ENCODE data around the gene C14orf180. TPM values are rescaled to one million over a fixed set of nuclear protein-coding genes. Genes with fewer than 3 reads are reported as not detected.
A peak's percentile ranks its signal among the peaks of the same experiment; 100 is the strongest.

The C14orf180 gene
- total and polyA plus RNA-seq, 12 donors = 0.26 to 17.8 (median 5.6) TPM

DNA sequence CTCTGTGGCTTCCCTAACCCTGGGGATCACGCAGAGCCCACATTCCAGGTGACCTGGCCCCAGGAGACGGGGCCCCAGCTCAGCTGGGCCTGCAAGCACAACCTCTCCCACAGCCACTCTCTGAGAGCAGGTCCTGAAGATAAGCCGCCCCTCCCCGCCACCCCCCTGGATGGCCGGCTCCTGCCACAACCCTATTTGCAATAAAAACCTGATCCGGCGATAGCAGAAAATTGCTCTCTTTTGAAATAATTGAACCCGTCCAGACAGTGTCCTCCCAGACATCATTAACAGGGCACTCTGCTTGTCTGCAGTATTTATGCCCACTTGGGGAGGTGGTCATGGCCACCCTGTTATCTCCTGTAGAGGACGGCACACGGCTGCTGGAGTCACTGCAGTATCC, 5.0 kb downstream of the C14orf180 start:
- Histone ChIP-seq H3K27me3 (no peaks in the 10 kb centered on the region), H3K9me3 (replicated peaks in 1 of 3) (no peaks in the 10 kb centered on the region), H3K27ac (peak overlapping the region in 2 of 5 donors; percentile 68 to 84)

DNA sequence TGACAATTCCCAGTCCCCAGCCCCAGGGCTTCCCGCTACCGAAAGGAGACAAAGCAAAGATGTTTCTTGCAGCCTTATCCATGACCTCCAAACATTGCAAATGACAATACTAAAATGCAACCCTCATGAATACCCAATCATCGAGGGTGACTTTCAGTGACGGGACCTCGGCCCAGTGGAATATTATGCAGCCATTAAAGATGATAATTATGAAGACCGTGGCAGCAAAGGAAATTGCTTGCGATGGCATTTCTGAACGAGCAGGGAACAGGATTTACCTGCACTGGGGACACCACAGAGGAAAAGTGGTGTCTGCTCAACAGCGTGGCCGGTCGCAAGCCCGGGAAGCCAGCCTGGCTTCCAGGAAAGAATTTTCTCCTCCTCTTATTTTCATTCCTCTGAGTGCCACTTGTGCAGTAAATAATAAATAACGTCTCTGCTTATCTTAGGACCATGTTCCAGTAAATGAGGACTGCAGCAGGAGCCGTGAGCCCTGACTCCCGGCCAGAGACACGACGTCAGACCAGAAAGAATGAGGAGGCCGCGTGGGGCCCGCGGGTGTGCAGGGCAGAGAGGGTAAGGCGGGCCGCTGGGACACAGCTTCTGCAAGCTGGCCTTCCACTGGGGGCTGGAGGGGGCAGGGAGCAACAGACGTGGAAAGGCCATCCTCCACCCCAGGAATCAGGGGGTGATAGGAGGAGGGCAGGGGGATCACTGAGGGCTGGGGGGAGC, 6.6 kb downstream of the C14orf180 start:
- peak in 6 of 7 donors; percentile 36 to 88 (median 48) for DNase-seq
- TF ChIP-seq, protein P1, sequence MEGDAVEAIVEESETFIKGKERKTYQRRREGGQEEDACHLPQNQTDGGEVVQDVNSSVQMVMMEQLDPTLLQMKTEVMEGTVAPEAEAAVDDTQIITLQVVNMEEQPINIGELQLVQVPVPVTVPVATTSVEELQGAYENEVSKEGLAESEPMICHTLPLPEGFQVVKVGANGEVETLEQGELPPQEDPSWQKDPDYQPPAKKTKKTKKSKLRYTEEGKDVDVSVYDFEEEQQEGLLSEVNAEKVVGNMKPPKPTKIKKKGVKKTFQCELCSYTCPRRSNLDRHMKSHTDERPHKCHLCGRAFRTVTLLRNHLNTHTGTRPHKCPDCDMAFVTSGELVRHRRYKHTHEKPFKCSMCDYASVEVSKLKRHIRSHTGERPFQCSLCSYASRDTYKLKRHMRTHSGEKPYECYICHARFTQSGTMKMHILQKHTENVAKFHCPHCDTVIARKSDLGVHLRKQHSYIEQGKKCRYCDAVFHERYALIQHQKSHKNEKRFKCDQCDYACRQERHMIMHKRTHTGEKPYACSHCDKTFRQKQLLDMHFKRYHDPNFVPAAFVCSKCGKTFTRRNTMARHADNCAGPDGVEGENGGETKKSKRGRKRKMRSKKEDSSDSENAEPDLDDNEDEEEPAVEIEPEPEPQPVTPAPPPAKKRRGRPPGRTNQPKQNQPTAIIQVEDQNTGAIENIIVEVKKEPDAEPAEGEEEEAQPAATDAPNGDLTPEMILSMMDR (IDR thresholded peaks at IDR 0.05) = no peak
- no peak for TF ChIP-seq POLR2A (IDR thresholded peaks at IDR 0.05)
- Histone ChIP-seq H3K27me3 (no peaks in the 10 kb centered on the region), H3K27ac (peak overlapping the region in 3 of 5 donors; percentile 65 to 86 (median 75)), H3K9me3 (replicated peaks in 1 of 3) (no peaks in the 10 kb centered on the region), H3K4me1 (replicated peaks in 1 of 2) (peaks cover 0 to 6% of the 10 kb centered on the region in 2 donors), H3K4me3 (no peak overlapping the region), H3K36me3 (replicated peaks in 1 of 2) (no peaks in the 10 kb centered on the region)
- 61 to 80% (median 65%) methylated on average over 24 of the region's 24 CpGs for WGBS, 4 donors
- intact Hi-C loops (cut with DNase I) = no loop called here

More for the DNA sequence above, 5.0 kb downstream of the C14orf180 start:
- intact Hi-C loops (cut with DNase I) = no loop called here
- WGBS, 4 donors = 46 to 73% (median 61%) methylated on average over 8 to 10 of the region's 10 CpGs
- DNase-seq = no peak
- Histone ChIP-seq H3K4me1 (replicated peaks in 1 of 2) (peaks cover 0 to 9% of the 10 kb centered on the region in 2 donors), H3K4me3 (no peak overlapping the region), H3K36me3 (replicated peaks in 1 of 2) (no peaks in the 10 kb centered on the region)
- no peak for TF ChIP-seq POLR2A (IDR thresholded peaks at IDR 0.05)

DNA sequence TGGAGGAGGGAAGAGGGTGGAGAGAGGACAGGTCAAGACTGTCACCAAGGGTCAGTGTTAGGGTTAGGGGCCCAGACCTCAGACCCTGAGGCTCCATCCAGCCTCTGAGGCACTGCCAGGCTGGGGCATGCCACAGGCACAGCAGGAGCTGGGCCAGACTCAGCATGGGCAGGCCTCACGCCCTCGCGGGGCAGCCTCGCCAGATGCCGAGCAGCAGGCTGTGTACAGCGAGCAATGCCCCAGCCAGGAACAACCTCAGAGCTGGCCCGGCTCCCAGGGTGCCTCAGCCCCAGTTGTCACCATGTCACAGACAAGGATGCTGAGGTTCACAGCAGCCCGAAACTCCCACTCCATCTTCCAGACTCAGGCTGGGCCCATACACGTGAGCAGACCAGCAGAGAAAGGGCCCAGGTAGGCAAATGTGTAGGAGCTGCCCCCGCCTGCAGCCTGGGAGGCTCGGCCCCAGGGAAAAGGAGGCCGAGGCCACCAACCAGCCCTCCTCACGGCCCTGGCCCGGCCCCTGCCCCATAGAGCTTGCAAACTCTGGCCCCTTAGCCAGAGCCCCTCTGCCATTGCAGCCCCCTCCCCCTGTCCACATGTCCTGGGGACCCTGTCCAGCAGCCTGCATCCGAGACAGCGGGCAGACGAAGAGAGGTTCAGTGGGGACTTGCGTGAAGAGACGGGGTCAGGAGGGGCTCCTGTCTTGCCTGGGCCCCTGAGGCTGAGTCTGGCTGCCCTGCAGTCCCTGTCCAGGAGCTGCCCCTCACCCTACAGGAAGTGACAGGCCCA, 7.5 kb downstream of the C14orf180 start:
- Histone ChIP-seq H3K4me3 (no peak overlapping the region), H3K27me3 (no peaks in the 10 kb centered on the region), H3K4me1 (replicated peaks in 1 of 2) (peaks cover 0 to 6% of the 10 kb centered on the region in 2 donors), H3K36me3 (replicated peaks in 1 of 2) (no peaks in the 10 kb centered on the region), H3K9me3 (replicated peaks in 1 of 3) (no peaks in the 10 kb centered on the region), H3K27ac (peak overlapping the region in 3 of 5 donors; percentile 65 to 86 (median 75))
- DNase-seq = peak in 4 of 7 donors; percentile 21 to 85 (median 41)
- peak in 1 of 2 donors; percentile 11 for TF ChIP-seq POLR2A (IDR thresholded peaks at IDR 0.05)
- TF ChIP-seq, protein P1 (IDR thresholded peaks at IDR 0.05) = no peak
- intact Hi-C loops (cut with DNase I) = no loop called here
- WGBS, 4 donors = 68 to 81% (median 74%) methylated on average over 9 to 19 of the region's 19 CpGs

DNA sequence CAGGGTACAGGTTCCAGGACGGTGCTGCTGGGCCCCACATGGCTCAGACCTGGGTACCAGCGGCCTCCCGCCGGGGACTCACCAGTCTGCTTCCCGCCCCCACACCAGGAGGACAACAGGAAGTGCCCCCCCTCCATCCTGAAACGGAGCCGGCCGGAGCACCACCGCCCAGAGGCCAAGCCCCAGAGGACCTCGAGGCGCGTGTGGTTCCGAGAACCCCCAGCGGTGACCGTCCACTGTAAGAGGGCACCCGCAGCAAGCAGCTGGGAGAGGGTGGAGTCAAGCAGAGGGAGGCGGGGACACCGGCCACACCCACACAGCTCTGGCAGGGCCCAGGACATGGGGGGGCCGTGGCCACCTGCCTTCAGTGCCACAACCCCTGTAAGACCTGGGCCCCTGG, 8.1 kb downstream of the C14orf180 start:
- intact Hi-C loops (cut with DNase I) = no loop called here
- H3K27ac ChIP-seq = peak overlapping the region in 2 of 5 donors; percentile 75 to 86
- 39 to 51% (median 47%) methylated on average over 6 to 19 of the region's 19 CpGs for WGBS, 4 donors
- H3K4me3 ChIP-seq = no peak overlapping the region
- DNase-seq = peak in 3 of 7 donors; percentile 31 to 67 (median 37)
- no peaks in the 10 kb centered on the region for H3K27me3 ChIP-seq
- TF ChIP-seq POLR2A (IDR thresholded peaks at IDR 0.05) = no peak
- TF ChIP-seq, protein P1 (IDR thresholded peaks at IDR 0.05) = no peak
- no peaks in the 10 kb centered on the region for H3K36me3 ChIP-seq (replicated peaks in 1 of 2)
- H3K9me3 ChIP-seq (replicated peaks in 1 of 3) = no peaks in the 10 kb centered on the region
- H3K4me1 ChIP-seq (replicated peaks in 1 of 2) = peaks cover 0 to 3% of the 10 kb centered on the region in 2 donors

Measured in adrenal gland (tissue), 12 donors.